OCI-LY1 (cell line): ENCODE results near the gene CDK17.

Experiments used
- EZH2 ChIP-seq: fragments of 200-600 bp; sonication (generic), shearing (Covaris generic); IDR thresholded peaks from 2 replicates; pipeline ENCODE4 v1.8.0; 2017; ENCODE audit warnings: borderline replicate concordance, mixed run types, mild to moderate bottlenecking, antibody characterized with exemption, low read length, moderate library complexity, mixed read lengths
- TF ChIP-seq, protein P1 (sequence below): fragments of 200-600 bp; sonication (generic), shearing (Covaris generic); IDR thresholded peaks from 2 replicates; pipeline ENCODE4 v1.5.1; 2017; ENCODE audit warnings: mild to moderate bottlenecking, antibody characterized with exemption, low read length, moderate library complexity, mixed read lengths

DNA sequence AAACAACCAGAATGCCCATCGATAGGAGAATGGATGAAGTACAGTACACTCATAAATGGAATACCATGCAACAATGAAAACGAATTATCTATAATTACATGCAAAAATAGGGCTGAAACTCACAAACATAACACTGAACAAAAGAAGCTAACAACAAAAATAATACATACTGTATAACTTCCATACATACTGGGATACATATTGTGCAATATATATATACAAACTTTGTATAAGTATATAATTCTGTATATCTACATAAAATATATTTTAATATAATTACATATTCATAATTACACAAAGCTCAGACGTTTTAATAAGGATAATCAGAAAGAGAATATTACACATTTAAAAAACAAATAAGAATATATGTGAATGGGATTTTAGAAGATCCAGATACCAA, 90.2 kb downstream of the CDK17 start:
- TF ChIP-seq, protein P1, sequence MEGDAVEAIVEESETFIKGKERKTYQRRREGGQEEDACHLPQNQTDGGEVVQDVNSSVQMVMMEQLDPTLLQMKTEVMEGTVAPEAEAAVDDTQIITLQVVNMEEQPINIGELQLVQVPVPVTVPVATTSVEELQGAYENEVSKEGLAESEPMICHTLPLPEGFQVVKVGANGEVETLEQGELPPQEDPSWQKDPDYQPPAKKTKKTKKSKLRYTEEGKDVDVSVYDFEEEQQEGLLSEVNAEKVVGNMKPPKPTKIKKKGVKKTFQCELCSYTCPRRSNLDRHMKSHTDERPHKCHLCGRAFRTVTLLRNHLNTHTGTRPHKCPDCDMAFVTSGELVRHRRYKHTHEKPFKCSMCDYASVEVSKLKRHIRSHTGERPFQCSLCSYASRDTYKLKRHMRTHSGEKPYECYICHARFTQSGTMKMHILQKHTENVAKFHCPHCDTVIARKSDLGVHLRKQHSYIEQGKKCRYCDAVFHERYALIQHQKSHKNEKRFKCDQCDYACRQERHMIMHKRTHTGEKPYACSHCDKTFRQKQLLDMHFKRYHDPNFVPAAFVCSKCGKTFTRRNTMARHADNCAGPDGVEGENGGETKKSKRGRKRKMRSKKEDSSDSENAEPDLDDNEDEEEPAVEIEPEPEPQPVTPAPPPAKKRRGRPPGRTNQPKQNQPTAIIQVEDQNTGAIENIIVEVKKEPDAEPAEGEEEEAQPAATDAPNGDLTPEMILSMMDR: no peak
- TF ChIP-seq EZH2: no peak
